K562 (cell line): ENCODE measurements around the gene CRABP2. TPM values are rescaled to one million over a fixed set of nuclear protein-coding genes. Genes with fewer than 3 reads are reported as not detected.

Source experiments
- CEBPZ ChIP-seq: fragments of 150-350 bp; IDR thresholded peaks from 2 replicates; pipeline ENCODE4 v1.6.1; 2014; ENCODE audit warnings: low read depth, mild to moderate bottlenecking, low read length, borderline replicate concordance
- EP300 ChIP-seq: IDR thresholded peaks from 2 replicates; pipeline ENCODE4 v1.6.1; 2012; ENCODE audit warnings: low read length, improper control_type of control experiment
- FOXJ3 ChIP-seq: sonication (generic); formaldehyde crosslinking; IDR thresholded peaks from 2 replicates; pipeline ENCODE4 v1.4.0; 2020; ENCODE audit warnings: mild to moderate bottlenecking, missing genetic modification reagents
- GABPB1 ChIP-seq: sonication (generic); formaldehyde crosslinking; IDR thresholded peaks from 2 replicates; pipeline ENCODE4 v1.8.0; 2022; ENCODE audit warnings: mild to moderate bottlenecking, missing genetic modification reagents
- HDGF ChIP-seq: fragments of 450-650 bp; IDR thresholded peaks from 2 replicates; pipeline ENCODE4 v1.6.1; 2016
- HLTF ChIP-seq: fragments of 450-650 bp; IDR thresholded peaks from 2 replicates; pipeline ENCODE4 v1.6.1; 2016
- ILF3 ChIP-seq: fragments of 450-650 bp; IDR thresholded peaks from 2 replicates; pipeline ENCODE4 v1.6.1; 2018; ENCODE audit warnings: antibody characterized with exemption, mild to moderate bottlenecking, moderate library complexity, borderline replicate concordance
- NEUROD1 ChIP-seq: fragments of 150-350 bp; IDR thresholded peaks from 2 replicates; pipeline ENCODE4 v1.6.1; 2014; ENCODE audit warnings: borderline replicate concordance, low read length, low read depth; ENCODE audit not compliant: partially characterized antibody
- NR2F6 ChIP-seq: fragments of 450-650 bp; formaldehyde crosslinking; IDR thresholded peaks from 2 replicates; pipeline ENCODE4 v1.4.0; 2020; ENCODE audit warnings: mild to moderate bottlenecking
- PHTF2 ChIP-seq: fragments of 250-450 bp; sonication (Bioruptor Pico); IDR thresholded peaks from 2 replicates; pipeline ENCODE4 v1.5.0; 2021; ENCODE audit warnings: mild to moderate bottlenecking
- POLR2H ChIP-seq: IDR thresholded peaks from 2 replicates; pipeline ENCODE4 v1.6.1; 2016; ENCODE audit warnings: missing genetic modification characterization, low read depth, mild to moderate bottlenecking, control low read depth, missing compliant biosample characterization, moderate library complexity
- RB1 ChIP-seq: fragments of 450-650 bp; IDR thresholded peaks from 2 replicates; pipeline ENCODE4 v1.6.1; 2017; ENCODE audit warnings: low read depth, mild to moderate bottlenecking
- RBM22 ChIP-seq: fragments of 200-400 bp; formaldehyde crosslinking; IDR thresholded peaks from 2 replicates; pipeline ENCODE4 v1.6.1; 2018; ENCODE audit warnings: low read length, low read depth; ENCODE audit not compliant: poor library complexity, severe bottlenecking
- RBM25 ChIP-seq: fragments of 200-400 bp; formaldehyde crosslinking; IDR thresholded peaks from 2 replicates; pipeline ENCODE4 v1.6.1; 2018; ENCODE audit warnings: low read length, low read depth, moderate library complexity; ENCODE audit not compliant: severe bottlenecking
- RFX1 ChIP-seq: fragments of 450-650 bp; IDR thresholded peaks from 2 replicates; pipeline ENCODE4 v1.6.1; 2016; ENCODE audit warnings: mild to moderate bottlenecking, moderate library complexity
- SPI1 ChIP-seq: IDR thresholded peaks from 2 replicates; pipeline ENCODE4 v1.6.1; 2011; ENCODE audit warnings: low read depth, low read length, control low read depth, borderline replicate concordance
- TBP ChIP-seq: optimal IDR thresholded peaks from 2 replicates; pipeline ENCODE3; 2011; ENCODE audit warnings: low read depth, low read length, improper control_type of control experiment
- THRAP3 ChIP-seq: fragments of 450-650 bp; IDR thresholded peaks from 2 replicates; pipeline ENCODE4 v1.6.1; 2016; ENCODE audit warnings: mild to moderate bottlenecking, inconsistent platforms, borderline replicate concordance
- ZNF263 ChIP-seq: sonication (generic); formaldehyde crosslinking; IDR thresholded peaks from 2 replicates; pipeline ENCODE4 v1.8.0; 2022; ENCODE audit warnings: mild to moderate bottlenecking, missing genetic modification reagents, borderline replicate concordance
- ZNF431 ChIP-seq: sonication (generic); formaldehyde crosslinking; IDR thresholded peaks from 2 replicates; pipeline ENCODE4 v1.8.0; 2022; ENCODE audit warnings: mild to moderate bottlenecking, missing genetic modification reagents
- ZNF436 ChIP-seq: fragments of 250-450, 450-650 bp; sonication (Bioruptor Pico); formaldehyde crosslinking; IDR thresholded peaks from 2 replicates; pipeline ENCODE4 v1.7.0; 2020; ENCODE audit warnings: mild to moderate bottlenecking
- polyA plus RNA-seq, 8 experiments: library from polyadenylated mRNA; depleted of rRNA in 4 of 8; stranded (reverse) in 5 of 8; unstranded in 3 of 8; fragments of >200 nt; fragmentation: Nextera tagmentation in 2 of 8; fragmentation: Illumina TruSeq in 1 of 8; extraction: Ambion mirVana in 2 of 8; extraction: Trizol in 1 of 8; gene quantifications; 2 replicates each; pipeline versions ENCODE4 v1.2.1 to v1.2.3, GENCODE V29; 2011 to 2014; ENCODE audit warnings: inconsistent platforms in 1 of 8, missing spikeins in 1 of 8
- total RNA-seq, 7 experiments: library from RNA; depleted of rRNA in 6 of 7; stranded (reverse); fragments of >200 nt in 6 of 7; fragmentation: Illumina TruSeq in 2 of 7; extraction: Trizol in 2 of 7; gene quantifications; 2 replicates each; pipeline versions ENCODE4 v1.2.1 to v1.2.3, GENCODE V29; 2011 to 2021; ENCODE audit warnings: low replicate concordance in 1 of 7

The CRABP2 gene
- total and polyA plus RNA-seq, 9 of the 15 experiments (the other 6 are each of a cell fraction or from before 2014, with no cell fraction given) = 0.30 to 2.5 (median 0.82) TPM

- TF ChIP-seq HLTF (peak; percentile 81; the same call in 1 of the 2 replicates), ILF3 (no peak), POLR2H (no peak), ZNF431 (CRISPR knock-in tag) (peak; percentile 50; the same call in 1 of the 2 replicates), ZNF436 (no peak), TBP (peak; percentile 47), CEBPZ (no peak), THRAP3 (no peak), NR2F6 (CRISPR knock-in tag) (no peak), RBM22 (no peak), FOXJ3 (CRISPR knock-in tag) (no peak), RFX1 (no peak), SPI1 (no peak), NEUROD1 (peak; percentile 41), RB1 (0 out of 2 replicates have a peak, but pooled peaks have one; percentile 17), RBM25 (no peak), ZNF263 (CRISPR knock-in tag) (peak; percentile 82), GABPB1 (CRISPR knock-in tag) (no peak; the same call in 1 of the 2 replicates), EP300 (no peak; the same call in 1 of the 2 replicates), PHTF2 (CRISPR knock-in tag) (no peak), HDGF (peak; percentile 85; the same call in 1 of the 2 replicates)
Measured at GRCh38 chr1:156692925-156693847, 12.2 kb downstream of the CRABP2 start (continued).
